GM12872 (cell line): ENCODE results near the gene TP53I11.

Experiments
- TF ChIP-seq, protein P1 (sequence below): IDR thresholded peaks from 3 replicates; pipeline ENCODE4 v1.5.1; 2011; ENCODE audit warnings: low read depth, mild to moderate bottlenecking, low read length, moderate library complexity; ENCODE audit not compliant: insufficient read depth

Gene TP53I11

DNA sequence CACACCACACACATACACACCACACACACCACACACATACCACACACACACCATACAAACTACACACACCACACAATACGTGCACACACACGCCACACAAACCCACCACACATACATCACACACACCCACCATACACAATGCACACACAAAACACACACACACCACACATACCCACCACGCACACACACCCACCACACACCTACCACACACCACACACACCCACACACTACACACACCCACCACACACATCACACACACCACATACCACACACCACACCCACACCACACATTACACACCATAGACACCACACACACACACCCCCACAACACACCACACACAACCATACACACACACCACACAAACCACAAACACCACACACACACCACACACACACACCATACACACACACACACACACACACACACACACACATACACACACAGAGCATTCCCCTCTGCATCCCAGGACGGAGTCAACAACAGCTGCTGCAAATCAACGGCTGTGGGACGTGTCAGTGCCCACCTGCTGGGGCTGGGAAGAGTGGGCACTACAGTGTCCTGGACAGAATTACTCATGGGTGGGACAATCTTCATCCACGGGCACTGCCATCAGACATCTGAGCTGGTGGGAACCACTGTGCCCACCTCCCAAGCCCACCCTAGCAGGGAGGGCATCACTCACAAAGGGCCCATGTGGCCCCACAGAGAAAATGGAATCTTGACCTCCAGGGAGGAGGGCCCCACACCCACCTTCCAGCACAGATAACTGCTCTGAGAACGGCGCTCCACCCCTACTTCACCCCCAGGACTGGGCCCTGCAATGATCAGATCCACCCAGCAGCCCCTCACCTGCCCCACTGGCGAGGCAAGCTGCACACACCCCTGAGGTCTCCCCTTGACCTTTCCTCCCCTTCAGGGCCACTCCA, 8.4 kb downstream of the TP53I11 start:
- TF ChIP-seq, protein P1, sequence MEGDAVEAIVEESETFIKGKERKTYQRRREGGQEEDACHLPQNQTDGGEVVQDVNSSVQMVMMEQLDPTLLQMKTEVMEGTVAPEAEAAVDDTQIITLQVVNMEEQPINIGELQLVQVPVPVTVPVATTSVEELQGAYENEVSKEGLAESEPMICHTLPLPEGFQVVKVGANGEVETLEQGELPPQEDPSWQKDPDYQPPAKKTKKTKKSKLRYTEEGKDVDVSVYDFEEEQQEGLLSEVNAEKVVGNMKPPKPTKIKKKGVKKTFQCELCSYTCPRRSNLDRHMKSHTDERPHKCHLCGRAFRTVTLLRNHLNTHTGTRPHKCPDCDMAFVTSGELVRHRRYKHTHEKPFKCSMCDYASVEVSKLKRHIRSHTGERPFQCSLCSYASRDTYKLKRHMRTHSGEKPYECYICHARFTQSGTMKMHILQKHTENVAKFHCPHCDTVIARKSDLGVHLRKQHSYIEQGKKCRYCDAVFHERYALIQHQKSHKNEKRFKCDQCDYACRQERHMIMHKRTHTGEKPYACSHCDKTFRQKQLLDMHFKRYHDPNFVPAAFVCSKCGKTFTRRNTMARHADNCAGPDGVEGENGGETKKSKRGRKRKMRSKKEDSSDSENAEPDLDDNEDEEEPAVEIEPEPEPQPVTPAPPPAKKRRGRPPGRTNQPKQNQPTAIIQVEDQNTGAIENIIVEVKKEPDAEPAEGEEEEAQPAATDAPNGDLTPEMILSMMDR: no peak

DNA sequence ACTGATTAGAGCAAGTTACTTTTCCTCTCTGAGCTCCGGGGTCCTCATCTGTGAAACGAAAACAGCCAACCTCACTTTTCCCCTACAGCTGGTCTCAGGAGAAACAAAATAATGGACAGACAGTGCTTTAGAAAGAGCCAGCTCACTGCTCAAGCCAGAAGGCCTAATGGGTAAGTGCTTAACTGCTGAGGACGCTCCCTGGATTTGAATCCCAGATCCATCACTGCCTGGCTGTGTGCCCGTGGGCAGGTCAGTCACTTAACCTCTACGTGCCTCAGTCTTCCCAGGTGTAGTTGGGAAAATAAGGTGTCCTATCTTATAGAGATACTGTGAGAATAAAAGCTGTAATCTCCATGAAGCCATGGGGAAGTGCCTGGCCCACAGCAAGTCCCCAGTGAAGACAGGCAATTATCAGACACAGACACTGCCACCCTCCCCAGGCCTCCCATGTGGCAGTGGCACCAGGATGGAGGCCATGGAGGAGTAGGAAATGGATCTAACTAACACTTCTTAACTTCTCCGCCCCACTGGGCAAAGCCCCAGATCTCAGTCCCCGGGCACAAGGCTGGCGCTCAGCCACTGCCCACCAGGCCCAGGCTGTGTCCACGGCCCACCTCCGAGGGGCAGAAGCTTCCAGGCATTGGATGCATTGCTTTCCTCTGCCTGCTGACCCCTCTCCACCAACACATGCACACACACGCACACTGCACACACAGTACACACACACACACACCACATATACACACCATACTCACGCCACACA, 9.2 kb downstream of the TP53I11 start:
- TF ChIP-seq, protein P1: no peak

DNA sequence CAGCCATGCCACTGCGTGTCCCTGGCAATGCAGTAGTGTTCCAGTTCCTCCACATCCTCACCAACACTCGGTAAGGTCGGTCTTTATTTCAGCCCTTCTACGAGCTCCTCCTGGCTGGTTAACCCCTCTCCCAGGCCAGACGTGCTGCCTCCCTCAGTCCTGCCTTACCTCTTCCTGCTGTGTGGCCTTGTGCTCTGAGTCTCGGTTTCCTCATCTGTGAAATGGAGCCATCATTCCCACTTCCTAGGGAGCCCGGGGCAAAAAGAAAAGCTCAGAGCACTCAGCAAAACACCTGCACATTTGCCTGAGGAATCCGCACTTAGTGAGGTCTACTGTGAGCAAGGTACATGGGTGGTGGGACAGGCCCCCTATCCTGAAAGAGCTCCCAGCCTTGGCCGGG, 9.8 kb downstream of the TP53I11 start:
- TF ChIP-seq, protein P1: no peak

DNA sequence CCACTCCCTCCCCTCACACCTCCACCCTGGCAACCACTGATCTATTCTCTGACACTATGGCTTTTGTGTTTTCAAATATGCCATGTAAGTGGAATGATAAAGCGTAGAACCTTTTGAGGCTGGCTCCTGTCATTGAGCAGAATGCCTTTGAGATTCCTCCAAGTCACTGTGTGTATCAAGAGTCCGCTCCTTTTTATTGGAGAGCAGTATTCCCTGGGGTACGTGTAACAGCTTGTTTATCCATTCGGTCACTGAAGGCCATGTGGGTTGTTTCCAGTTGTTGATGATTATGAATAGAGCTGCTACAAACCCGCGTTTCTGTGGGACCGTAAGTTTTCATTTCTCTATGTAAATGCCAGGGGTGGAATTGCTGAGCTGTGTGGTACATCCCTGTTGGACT, 10.3 kb downstream of the TP53I11 start:
- TF ChIP-seq, protein P1: no peak

DNA sequence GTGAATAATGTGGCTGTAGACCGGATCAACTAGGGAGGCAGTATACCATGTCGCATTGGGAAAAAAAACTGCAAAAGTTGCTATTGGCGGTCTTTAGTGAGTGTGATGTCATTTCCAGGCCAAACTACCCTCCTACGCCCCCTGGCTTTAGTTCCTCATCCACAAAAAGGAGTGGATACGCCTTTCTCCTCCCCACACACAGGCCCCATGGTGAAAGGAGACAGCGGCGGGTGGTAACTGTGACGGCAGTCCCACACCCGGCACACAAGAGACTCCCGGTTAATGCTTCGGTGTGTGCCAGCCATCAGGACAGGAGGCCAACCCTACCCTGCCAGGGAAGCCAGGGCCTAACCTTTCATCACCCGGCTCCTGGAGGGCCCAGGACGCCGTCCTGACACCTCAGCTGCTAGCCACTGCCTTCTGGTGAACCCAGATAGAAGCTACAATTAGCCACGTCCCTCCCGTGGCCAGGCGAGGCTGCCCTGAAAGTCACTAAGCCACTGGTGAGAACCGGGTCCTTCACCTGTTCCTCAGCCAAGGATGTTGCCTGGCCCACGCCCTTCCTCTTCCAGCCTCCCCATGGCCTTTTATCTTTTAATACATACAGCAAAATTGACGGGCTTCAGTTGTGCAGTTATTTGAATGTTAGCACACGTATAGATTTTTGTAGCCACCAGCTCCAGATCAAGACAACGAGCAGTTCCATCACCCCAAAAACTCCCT, 10.8 kb downstream of the TP53I11 start:
- TF ChIP-seq, protein P1: no peak

DNA sequence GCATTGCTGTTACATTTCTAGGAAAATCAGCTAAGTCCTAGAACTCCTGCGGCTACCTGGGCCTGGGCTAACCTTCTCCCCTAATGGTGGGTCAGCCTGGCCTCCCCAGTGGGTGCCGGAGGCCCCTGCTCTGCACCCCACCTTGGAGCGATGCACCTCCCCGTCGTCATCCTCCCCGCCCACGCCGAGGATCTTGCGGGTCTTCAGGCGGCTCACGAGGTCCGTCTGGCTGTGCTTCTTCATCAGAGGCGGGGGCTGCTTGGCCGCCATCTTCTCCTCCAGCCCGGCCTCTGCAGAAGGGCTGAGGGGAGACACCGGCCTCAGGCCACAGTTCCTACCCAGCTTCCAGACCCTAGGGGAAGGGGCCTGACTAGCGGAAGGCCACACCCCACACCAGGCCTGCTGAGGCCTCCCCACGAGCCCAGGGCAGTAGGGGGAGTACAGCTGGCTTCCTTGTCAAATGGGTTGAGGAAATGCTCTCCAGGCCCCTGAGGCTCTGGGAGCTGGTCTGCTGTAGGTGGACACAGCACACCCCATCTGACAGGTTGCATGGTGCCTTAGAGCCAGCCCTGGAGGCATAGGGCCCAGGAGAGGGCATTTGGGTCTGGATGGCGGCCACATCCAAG, 12.5 kb downstream of the TP53I11 start:
- TF ChIP-seq, protein P1: no peak
